ENCODE measurements around the gene POTEG. TPM values are rescaled to one million over a fixed set of nuclear protein-coding genes. Genes with fewer than 3 reads are reported as not detected.
"Not testable (repeated sequence)": the region's sequence is repeated elsewhere in the genome, so short reads cannot be mapped to it uniquely, and the experiment has no call there.

The POTEG gene
- total RNA-seq, 1 donor = not detected

- DNase-seq (ENCODE audit: low read depth in 2 of 3, low spot score in 2 of 3) = not testable (repeated sequence)
These were observed 54.0 kb downstream of the POTEG start for GRCh38 chr14:19380137-19380536.

GRCh38 chr14:19374451-19374903 lies 59.7 kb downstream of the POTEG start:
- DNase-seq (ENCODE audit: low read depth in 2 of 3, low spot score in 2 of 3) = not testable (repeated sequence)

GRCh38 chr14:19372813-19373500 lies 61.2 kb downstream of the POTEG start:
- DNase-seq (ENCODE audit: low read depth in 2 of 3, low spot score in 2 of 3) = not testable (repeated sequence)

- not testable (repeated sequence) for DNase-seq (ENCODE audit: low read depth in 2 of 3, low spot score in 2 of 3)
These were observed 62.4 kb downstream of the POTEG start for GRCh38 chr14:19371767-19372166.

- not testable (repeated sequence) for DNase-seq (ENCODE audit: low read depth in 2 of 3, low spot score in 2 of 3)
These were observed 71.3 kb downstream of the POTEG start for GRCh38 chr14:19362803-19363202.

- DNase-seq (ENCODE audit: low read depth in 2 of 3, low spot score in 2 of 3) = not testable (repeated sequence)
These were observed 71.8 kb downstream of the POTEG start for GRCh38 chr14:19362323-19362722.

GRCh38 chr14:19361636-19362253 lies 72.4 kb downstream of the POTEG start:
- DNase-seq (ENCODE audit: low read depth in 2 of 3, low spot score in 2 of 3) = not testable (repeated sequence)

- not testable (repeated sequence) for DNase-seq (ENCODE audit: low read depth in 2 of 3, low spot score in 2 of 3)
These were observed 73.1 kb downstream of the POTEG start for GRCh38 chr14:19360937-19361635.

Small RNA genes lying within 50 kb of the gene (small RNA-seq; reads per million reads assigned to genes)
- not detected for gene RNU6-1268P
